ENCODE data around the gene BAX. TPM values are rescaled to one million over a fixed set of nuclear protein-coding genes. Genes with fewer than 3 reads are reported as not detected.

BAX gene
- total and polyA plus RNA-seq, 12 donors: 18.1 to 79.0 (median 48.8) TPM

- no peak overlapping the region for H3K4me3 ChIP-seq
- WGBS, 4 donors: 55 to 84% (median 65%) methylated on average over 8 to 16 of the region's 16 CpGs
- peaks cover 0 to 21% of the 10 kb centered on the region in 2 donors for H3K36me3 ChIP-seq (replicated peaks in 1 of 2)
- H3K4me1 ChIP-seq (replicated peaks in 1 of 2): peaks cover 0 to 4% of the 10 kb centered on the region in 2 donors
- no peaks in the 10 kb centered on the region for H3K27me3 ChIP-seq
- H3K9me3 ChIP-seq (replicated peaks in 1 of 3): no peaks in the 10 kb centered on the region
- no peak for TF ChIP-seq POLR2A (IDR thresholded peaks at IDR 0.05)
- TF ChIP-seq CTCF (IDR thresholded peaks at IDR 0.05): peak; percentile 28 to 55 (median 48)
- no peak overlapping the region for H3K27ac ChIP-seq
- DNase-seq: peak in 4 of 7 donors; percentile 58 to 72 (median 63)
- intact Hi-C loops (cut with DNase I): no loop called here
Measured at GRCh38 chr19:48999481-49000325, 45.0 kb downstream of the BAX start.

GRCh38 chr19:49004133-49004532 lies 49.5 kb downstream of the BAX start:
- Histone ChIP-seq H3K27me3 (no peaks in the 10 kb centered on the region), H3K36me3 (replicated peaks in 1 of 2) (peaks cover 0 to 51% of the 10 kb centered on the region in 2 donors), H3K4me1 (replicated peaks in 1 of 2) (no peaks in the 10 kb centered on the region), H3K4me3 (no peak overlapping the region), H3K27ac (no peak overlapping the region), H3K9me3 (replicated peaks in 1 of 3) (no peaks in the 10 kb centered on the region)
- 96 to 99% (median 98%) methylated on average over 13 to 15 of the region's 15 CpGs for WGBS, 4 donors
- TF ChIP-seq CTCF (IDR thresholded peaks at IDR 0.05) (no peak), POLR2A (IDR thresholded peaks at IDR 0.05) (no peak)
- no peak for DNase-seq
- intact Hi-C loops (cut with DNase I): no loop called here

GRCh38 chr19:49004964-49005614 lies 50.4 kb downstream of the BAX start:
- H3K27ac ChIP-seq: no peak overlapping the region
- no peaks in the 10 kb centered on the region for H3K4me1 ChIP-seq (replicated peaks in 1 of 2)
- H3K4me3 ChIP-seq: no peak overlapping the region
- no peak for TF ChIP-seq POLR2A (IDR thresholded peaks at IDR 0.05)
- no peak for TF ChIP-seq CTCF (IDR thresholded peaks at IDR 0.05)
- intact Hi-C loops (cut with DNase I): no loop called here
- no peak for DNase-seq
- no peaks in the 10 kb centered on the region for H3K9me3 ChIP-seq (replicated peaks in 1 of 3)
- H3K36me3 ChIP-seq (replicated peaks in 1 of 2): peaks cover 0 to 60% of the 10 kb centered on the region in 2 donors
- WGBS, 4 donors: 88 to 95% (median 89%) methylated on average over 5 to 7 of the region's 7 CpGs
- H3K27me3 ChIP-seq: no peaks in the 10 kb centered on the region

- H3K27me3 ChIP-seq: no peaks in the 10 kb centered on the region
- TF ChIP-seq CTCF (IDR thresholded peaks at IDR 0.05) (no peak), POLR2A (IDR thresholded peaks at IDR 0.05) (no peak)
- DNase-seq: no peak
- 93 to 98% (median 97%) methylated on average over 8 to 22 of the region's 22 CpGs for WGBS, 4 donors
- peaks cover 0 to 72% of the 10 kb centered on the region in 2 donors for H3K36me3 ChIP-seq (replicated peaks in 1 of 2)
- H3K9me3 ChIP-seq (replicated peaks in 1 of 3): no peaks in the 10 kb centered on the region
- H3K27ac ChIP-seq: no peak overlapping the region
- no peaks in the 10 kb centered on the region for H3K4me1 ChIP-seq (replicated peaks in 1 of 2)
- H3K4me3 ChIP-seq: no peak overlapping the region
- intact Hi-C loops (cut with DNase I): no loop called here
Measured at GRCh38 chr19:49006905-49007304, 52.2 kb downstream of the BAX start.

Measured in adrenal gland (tissue), 12 donors.